Astrocyte (in vitro differentiated cells and primary cell): Measurements from ENCODE around the gene ZBTB7C.

Source experiments
- CTCF ChIP-seq: IDR thresholded peaks from 2 replicates; pipeline ENCODE4 v1.5.1; 2011; ENCODE audit warnings: low read depth, mild to moderate bottlenecking, inconsistent platforms, low read length, moderate library complexity; ENCODE audit not compliant: insufficient read depth
- EZH2 ChIP-seq: IDR thresholded peaks from 2 replicates; pipeline ENCODE4 v1.6.1; 2012; ENCODE audit warnings: mild to moderate bottlenecking, low read length, inconsistent platforms; ENCODE audit not compliant: insufficient read depth

- TF ChIP-seq CTCF (no peak), EZH2 (no peak)
These were observed 32.8 kb downstream of the ZBTB7C start for GRCh38 chr18:48376406-48376805.
